ENCODE results near the gene PPP1R3D. TPM values are rescaled to one million over a fixed set of nuclear protein-coding genes. Genes with fewer than 3 reads are reported as not detected.

The PPP1R3D gene
- total and polyA plus RNA-seq, 10 of the 15 experiments (the other 5 are each of a cell fraction or from before 2014, with no cell fraction given) = 0.39 to 4.8 (median 2.9) TPM

- in situ Hi-C loops (cut with MboI) = no loop called here
- Histone ChIP-seq H3K9ac (ENCODE audit: control insufficient read depth, insufficient read depth, low read length) (no peak overlapping the region), H3K27me3 (replicated peaks in 1 of 2; ENCODE audit: control insufficient read depth in 2 of 2, insufficient read depth in 2 of 2, low read length in 1 of 2) (no peaks in the 10 kb centered on the region), H3K9me3 (replicated peaks; ENCODE audit: control insufficient read depth, insufficient read depth, low read length) (no peaks in the 10 kb centered on the region), H3K27ac (ENCODE audit: control insufficient read depth, insufficient read depth) (no peak overlapping the region), H3K36me3 (ENCODE audit: control insufficient read depth in 2 of 2, insufficient read depth in 2 of 2, low read length in 1 of 2) (peaks cover 0 to 1% of the 10 kb centered on the region in 2 experiments; a peak in 1 of 4 replicates), H4K20me1 (ENCODE audit: control insufficient read depth, insufficient read depth) (no peaks in the 10 kb centered on the region), H3K4me2 (ENCODE audit: control insufficient read depth, insufficient read depth) (no peak overlapping the region), H3K4me3 (no peak overlapping the region), H3K4me1 (ENCODE audit: control insufficient read depth, insufficient read depth, low read length) (peaks cover 6% of the 10 kb centered on the region), H2AFZ (ENCODE audit: control insufficient read depth, low read depth, low read length) (no peak overlapping the region), H3K79me2 (ENCODE audit: control insufficient read depth, insufficient read depth, low read length) (peaks cover 7% of the 10 kb centered on the region; the same call in 1 of the 2 replicates)
- ChIA-PET SMC1A (ENCODE audit: uncharacterized antibody, unreplicated experiment) (interaction anchor here (0.7 to 1.1 kb wide), 3 partner anchors 10 to 41 kb away, joined by 3 to 4 read pairs (median 3); no protein-coding TSS in a partner anchor), POLR2A (no interaction called here), RAD21 (ENCODE audit: unreplicated experiment) (interaction anchor here (1.2 kb wide), 1 partner anchor 9 kb away, joined by 3 read pairs; no protein-coding TSS in a partner anchor), CTCF (interaction anchor here (12.8 kb wide), 1 partner anchor 8 kb away, joined by 173 read pairs; the partner anchor contains the start of genes FAM217B, PPP1R3D and SYCP2)
- no TSS peak for BruUV-seq (replicated peaks)
- 100% methylated on average over 2 of the region's 2 CpGs for WGBS (ENCODE audit: insufficient coverage, insufficient replicate concordance, low lambda C conversion rate, missing lambda C conversion rate)
- FAIRE-seq = no peak
- ATAC-seq = no peak
- no peak for DNase-seq (ENCODE audit: low read depth, low spot score)
- TF ChIP-seq EGR1 (IDR thresholded peaks at IDR 0.05; ENCODE audit: borderline replicate concordance in 1 of 2, low read depth in 2 of 2, low read length in 2 of 2) = no peak
- TF ChIP-seq ZBTB4 (CRISPR knock-in tag; IDR thresholded peaks at IDR 0.05) = no peak
- no peak for TF ChIP-seq ZBED1 (IDR thresholded peaks at IDR 0.05; ENCODE audit: borderline replicate concordance)
- no peak for TF ChIP-seq SIX5 (IDR thresholded peaks at IDR 0.05; ENCODE audit: low read depth, low read length, severe bottlenecking)
- no peak for TF ChIP-seq JUND (IDR thresholded peaks at IDR 0.05; ENCODE audit: low read depth, low read length)
- intact Hi-C loops (cut with micrococcal nuclease; ENCODE audit: unreplicated experiment) = loop anchor here (10.0 kb wide), 1 partner anchor 109 kb away; no protein-coding TSS in a partner anchor
These were observed 5.6 kb upstream of the PPP1R3D start for GRCh38 chr20:59945731-59946130.

Data from GM12878 (cell line).